Measurements from ENCODE around the gene NTF3. TPM values are rescaled to one million over a fixed set of nuclear protein-coding genes. Genes with fewer than 3 reads are reported as not detected.

Gene NTF3
- total RNA-seq, 1 donor from 2014 or later = 14.0 TPM

GRCh38 chr12:5487948-5488625 lies 56.2 kb downstream of the NTF3 start:
- DNase-seq (ENCODE audit: low spot score) = no peak

DNA sequence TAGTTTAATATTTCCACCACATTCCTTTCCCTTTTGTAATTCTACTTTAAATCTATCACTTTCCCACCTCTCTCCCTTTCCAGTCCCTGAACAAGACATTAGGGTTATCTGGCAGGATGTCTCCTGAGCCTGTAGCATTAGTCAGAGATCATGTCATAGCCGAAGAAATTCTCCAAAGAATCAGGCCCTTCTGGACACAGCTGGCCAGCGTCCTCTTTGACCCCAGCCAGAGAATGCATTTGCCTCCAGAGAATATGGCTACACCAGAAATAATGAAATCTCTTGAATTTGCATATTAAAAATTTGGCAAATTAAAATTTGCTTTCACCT lies 56.7 kb downstream of the NTF3 start:
- no peak for DNase-seq (ENCODE audit: low spot score)

- DNase-seq (ENCODE audit: low spot score) = no peak
Observed at GRCh38 chr12:5489017-5489416, 57.1 kb downstream of the NTF3 start.

DNA sequence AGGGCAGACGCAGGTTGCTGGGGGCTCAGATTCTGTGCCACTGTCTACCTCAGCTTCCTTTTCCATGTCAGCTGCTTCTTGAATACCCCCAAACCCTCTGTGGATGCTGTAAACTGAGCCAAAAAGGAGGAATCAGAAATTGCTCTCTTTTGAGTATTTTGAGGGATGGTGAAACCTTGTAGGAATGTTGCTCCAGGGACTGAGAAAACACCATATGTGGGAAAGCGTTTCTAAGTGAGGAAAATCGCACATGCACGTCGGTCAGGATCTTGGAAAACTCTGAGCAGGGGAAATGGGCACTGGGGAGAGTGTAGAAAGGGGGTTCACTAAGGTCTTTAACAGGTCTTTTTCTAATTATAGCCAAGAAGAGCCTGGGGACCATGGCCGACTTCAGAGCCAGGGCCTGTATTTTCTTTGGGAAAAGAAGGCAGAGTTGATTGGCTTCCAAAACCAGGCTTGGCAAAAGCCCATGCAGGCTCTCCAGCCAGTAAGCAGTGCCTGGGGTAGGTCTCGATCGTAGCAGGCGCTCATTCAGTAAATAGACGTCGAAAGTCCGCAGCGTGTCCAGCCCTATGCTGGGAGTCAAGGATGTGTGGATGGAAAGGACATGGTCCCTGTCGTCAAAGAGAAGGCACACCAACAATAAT lies 58.0 kb downstream of the NTF3 start:
- DNase-seq (ENCODE audit: low spot score) = no peak

DNA sequence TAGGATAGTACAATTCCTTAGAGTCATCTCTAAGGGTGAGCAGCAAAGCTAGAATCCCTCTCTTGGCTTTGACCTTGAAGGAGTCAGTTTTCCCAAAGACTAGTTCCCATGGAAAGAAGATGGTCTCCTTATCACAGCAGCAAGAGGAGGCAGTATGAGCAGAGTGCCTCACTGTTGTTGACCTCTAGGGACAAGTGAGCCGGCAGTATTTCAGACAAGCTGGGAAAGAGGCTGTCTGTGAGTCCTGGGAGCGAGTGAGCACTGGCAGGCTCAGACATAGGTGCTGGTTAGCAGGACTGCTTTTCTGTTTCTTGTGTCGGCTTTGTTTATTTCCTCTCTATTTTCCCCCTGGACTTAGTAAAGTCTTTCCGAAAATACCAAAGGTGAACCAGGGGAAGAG lies 60.7 kb downstream of the NTF3 start:
- DNase-seq (ENCODE audit: low spot score) = no peak

GRCh38 chr12:5493018-5493417 lies 61.1 kb downstream of the NTF3 start:
- no peak for DNase-seq (ENCODE audit: low spot score)

DNA sequence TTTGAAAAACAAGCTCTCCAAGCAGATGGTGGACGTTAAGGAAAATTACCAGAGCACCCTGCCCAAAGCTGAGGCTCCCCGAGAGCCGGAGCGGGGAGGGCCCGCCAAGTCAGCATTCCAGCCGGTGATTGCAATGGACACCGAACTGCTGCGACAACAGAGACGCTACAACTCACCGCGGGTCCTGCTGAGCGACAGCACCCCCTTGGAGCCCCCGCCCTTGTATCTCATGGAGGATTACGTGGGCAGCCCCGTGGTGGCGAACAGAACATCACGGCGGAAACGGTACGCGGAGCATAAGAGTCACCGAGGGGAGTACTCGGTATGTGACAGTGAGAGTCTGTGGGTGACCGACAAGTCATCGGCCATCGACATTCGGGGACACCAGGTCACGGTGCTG lies 62.4 kb downstream of the NTF3 start:
- DNase-seq (ENCODE audit: low spot score) = no peak

DNA sequence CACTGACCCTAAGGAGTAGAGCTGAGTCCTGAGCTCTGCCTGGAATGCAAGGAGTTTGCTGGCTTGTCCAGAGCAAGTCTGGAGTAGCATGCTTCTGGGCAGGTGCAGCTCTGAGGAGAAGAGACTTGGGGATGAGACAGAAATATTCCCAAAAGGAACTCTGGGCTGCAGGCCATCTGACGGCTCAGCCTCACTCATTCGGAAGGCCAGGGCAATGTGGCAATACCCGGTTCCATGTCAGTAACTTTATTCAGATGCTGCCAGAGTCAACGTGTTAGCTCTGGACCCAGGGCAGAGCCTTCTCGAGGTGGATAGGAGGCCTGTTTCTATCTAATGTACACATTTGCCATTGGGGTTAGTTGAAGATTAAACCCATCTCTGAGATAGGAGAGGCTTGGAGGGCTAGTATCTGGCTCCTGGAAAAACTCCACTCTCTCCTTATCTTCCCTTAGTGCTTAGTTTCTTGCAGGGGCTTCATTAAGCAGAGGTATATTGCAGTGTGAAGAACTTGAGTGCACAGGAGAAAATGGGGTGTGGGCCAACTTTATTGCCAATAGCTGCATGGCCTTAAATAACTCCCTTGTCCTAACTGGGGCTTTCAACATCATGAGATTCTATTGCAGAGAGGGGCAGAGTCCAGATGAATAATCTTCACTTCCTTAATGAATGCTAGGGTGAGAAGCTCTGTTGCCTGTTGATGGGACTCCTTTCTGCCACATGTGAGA lies 65.6 kb downstream of the NTF3 start:
- no peak for DNase-seq (ENCODE audit: low spot score)

DNA sequence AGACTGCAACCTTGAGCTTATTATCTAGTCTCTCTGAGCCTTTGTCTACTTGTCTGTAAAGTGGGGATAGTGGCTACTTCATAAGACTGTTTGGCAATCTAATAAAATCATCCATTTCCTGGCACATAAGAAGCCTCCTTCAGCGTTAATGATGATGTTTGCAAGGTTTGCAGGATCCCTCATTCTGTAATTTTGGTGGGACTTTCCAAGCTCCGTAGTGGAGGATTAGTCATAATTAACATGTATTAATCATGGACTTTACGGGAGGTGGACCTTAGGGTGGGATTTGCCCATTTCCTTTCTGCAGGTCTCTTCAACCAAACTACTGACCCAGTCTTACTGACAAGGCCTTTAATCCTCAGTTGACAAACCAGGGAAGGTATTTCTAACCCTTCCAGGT lies 66.2 kb downstream of the NTF3 start:
- no peak for DNase-seq (ENCODE audit: low spot score)

DNA sequence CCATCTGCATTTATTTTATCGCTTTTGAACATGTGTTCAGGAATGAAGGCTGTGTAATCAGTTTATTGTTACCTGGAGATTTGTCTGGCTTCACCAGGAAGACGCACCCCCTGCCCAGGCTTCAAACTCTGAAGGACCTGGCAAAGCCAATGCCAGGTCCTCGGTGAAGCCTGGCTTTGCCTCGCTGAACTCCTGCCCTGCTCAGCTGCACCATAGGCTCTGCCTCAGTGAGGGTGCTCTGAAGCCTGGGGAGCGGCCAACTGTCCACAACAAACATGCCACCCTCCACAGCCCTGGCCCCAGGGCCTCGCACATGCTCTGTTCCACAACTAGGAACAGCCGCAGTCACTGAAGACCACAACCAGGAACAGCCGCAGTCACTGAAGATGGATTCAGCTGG lies 66.9 kb downstream of the NTF3 start:
- DNase-seq (ENCODE audit: low spot score) = no peak

GRCh38 chr12:5499566-5500330 lies 67.8 kb downstream of the NTF3 start:
- peak; percentile 47 for DNase-seq (ENCODE audit: low spot score)

DNA sequence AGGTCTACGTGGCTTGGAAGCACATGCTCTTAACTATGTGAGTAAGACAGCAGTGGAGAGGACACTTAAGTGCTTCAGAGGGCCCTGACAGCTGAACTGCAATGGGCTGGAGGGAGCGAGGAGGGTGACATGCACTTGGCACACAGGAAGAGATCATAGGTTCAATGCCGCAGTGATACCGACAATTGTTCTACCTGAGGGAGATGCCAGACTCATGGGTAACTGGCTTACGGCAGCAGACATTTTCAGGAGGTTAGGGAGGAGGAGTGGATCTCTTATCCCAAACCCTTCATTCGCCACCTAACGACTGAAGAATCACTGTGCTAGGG lies 68.4 kb downstream of the NTF3 start:
- DNase-seq (ENCODE audit: low spot score) = no peak

GRCh38 chr12:5503774-5504173 lies 71.9 kb downstream of the NTF3 start:
- DNase-seq (ENCODE audit: low spot score) = peak; percentile 74

- DNase-seq (ENCODE audit: low spot score) = no peak
Observed at GRCh38 chr12:5505116-5505515, 73.2 kb downstream of the NTF3 start.

- DNase-seq (ENCODE audit: low spot score) = no peak
Observed at GRCh38 chr12:5505751-5506150, 73.8 kb downstream of the NTF3 start.

- DNase-seq (ENCODE audit: low spot score) = no peak
Observed at GRCh38 chr12:5506295-5506694, 74.4 kb downstream of the NTF3 start.

DNA sequence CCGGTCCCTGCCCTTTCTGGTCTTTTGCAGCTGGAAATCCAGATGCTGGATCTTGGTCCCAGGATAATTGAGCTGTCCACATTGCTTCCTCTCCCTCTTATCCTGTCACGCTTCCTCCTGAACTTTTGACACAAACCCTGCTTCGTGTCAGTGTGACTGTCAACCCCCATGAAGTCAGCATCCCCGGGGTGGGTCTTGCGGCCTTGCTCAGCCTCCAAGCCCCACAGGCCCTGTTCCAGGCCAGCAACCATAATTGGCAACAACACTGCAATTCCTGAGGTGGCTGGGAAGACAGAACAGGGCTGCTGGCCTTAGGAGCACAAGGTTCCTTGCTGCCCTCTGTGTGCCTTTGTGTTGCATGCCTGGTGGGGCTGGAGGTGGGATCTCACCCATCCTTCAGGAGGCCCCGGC lies 74.9 kb downstream of the NTF3 start:
- peak; percentile 18 for DNase-seq (ENCODE audit: low spot score)

- DNase-seq (ENCODE audit: low spot score) = no peak
Observed at GRCh38 chr12:5507401-5507935, 75.6 kb downstream of the NTF3 start.

GRCh38 chr12:5507944-5508343 lies 76.0 kb downstream of the NTF3 start:
- no peak for DNase-seq (ENCODE audit: low spot score)

GRCh38 chr12:5509102-5509501 lies 77.2 kb downstream of the NTF3 start:
- DNase-seq (ENCODE audit: low spot score) = no peak

GRCh38 chr12:5509557-5509956 lies 77.6 kb downstream of the NTF3 start:
- DNase-seq (ENCODE audit: low spot score) = no peak

DNA sequence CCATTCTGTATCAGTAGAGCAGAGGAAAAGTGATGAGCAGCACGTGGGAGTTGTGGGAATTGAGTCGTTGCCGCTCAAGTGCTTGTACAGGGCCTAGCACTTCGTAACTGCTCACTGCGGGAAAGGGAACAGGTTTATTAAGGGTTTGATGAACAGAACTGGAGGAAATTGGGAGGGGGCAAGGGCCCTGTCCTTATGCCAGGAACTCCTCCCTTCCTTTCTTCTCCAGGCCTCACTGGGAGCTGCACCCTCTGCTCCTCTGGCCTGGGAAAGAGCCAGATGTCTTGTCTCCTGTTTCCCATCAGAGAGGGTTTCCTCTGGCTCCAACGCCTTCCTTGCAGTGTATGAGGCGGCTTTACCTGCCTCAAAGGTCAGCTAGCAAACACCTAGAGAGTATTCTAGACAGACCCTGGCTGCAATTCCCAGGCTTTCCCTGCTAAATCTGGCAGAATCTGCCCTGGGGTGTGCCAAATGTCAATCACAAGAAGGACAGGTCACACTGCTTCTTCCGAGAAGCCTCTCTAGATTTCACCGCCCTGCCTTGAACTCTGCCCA lies 78.4 kb downstream of the NTF3 start:
- DNase-seq (ENCODE audit: low spot score) = no peak

Data from umbilical cord (tissue), 2 donors.